ENCODE data around the gene DUSP7.
"Not testable (repeated sequence)": the region's sequence is repeated elsewhere in the genome, so short reads cannot be mapped to it uniquely, and the experiment has no call there.

Gene DUSP7

GRCh38 chr3:52046902-52047239 lies 9.5 kb downstream of the DUSP7 start:
- CTCF ChIA-PET = interaction anchor here (1.5 kb wide), 1 partner anchor 9 kb away, joined by 3 read pairs; the partner anchor contains the start of gene DUSP7
- POLR2A ChIA-PET = no interaction called here
- no peak for TF ChIP-seq CTCF (IDR thresholded peaks at IDR 0.05; ENCODE audit: control extremely low read depth, extremely low read depth, low read depth, missing control alignments)
- no peak for DNase-seq (ENCODE audit: extremely low spot score)

GRCh38 chr3:52046186-52046901 lies 10.0 kb downstream of the DUSP7 start:
- DNase-seq (ENCODE audit: extremely low spot score) = no peak
- TF ChIP-seq CTCF (IDR thresholded peaks at IDR 0.05; ENCODE audit: control extremely low read depth, extremely low read depth, low read depth, missing control alignments) = no peak
- CTCF ChIA-PET = interaction anchor here (1.5 kb wide), 1 partner anchor 10 kb away, joined by 3 read pairs; the partner anchor contains the start of gene DUSP7
- POLR2A ChIA-PET = no interaction called here

GRCh38 chr3:52044869-52045619 lies 11.3 kb downstream of the DUSP7 start:
- POLR2A ChIA-PET = no interaction called here
- CTCF ChIA-PET = interaction anchor here (0.7 to 1.8 kb wide), 3 partner anchors 9 to 18 kb away, joined by 3 to 7 read pairs (median 4); partner anchors contain the start of gene DUSP7
- no peak for TF ChIP-seq CTCF (IDR thresholded peaks at IDR 0.05; ENCODE audit: control extremely low read depth, extremely low read depth, low read depth, missing control alignments)
- no peak for DNase-seq (ENCODE audit: extremely low spot score)

GRCh38 chr3:52043750-52044149 lies 12.6 kb downstream of the DUSP7 start:
- ChIA-PET CTCF (interaction anchor here (1.4 to 1.8 kb wide), 3 partner anchors 10 to 61 kb away, joined by 3 to 7 read pairs (median 4); partner anchors contain the start of genes ACY1 and DUSP7), POLR2A (interaction anchor here (1.7 kb wide), 1 partner anchor 9 kb away, joined by 5 read pairs; no protein-coding TSS in a partner anchor)
- TF ChIP-seq CTCF (IDR thresholded peaks at IDR 0.05; ENCODE audit: control extremely low read depth, extremely low read depth, low read depth, missing control alignments) = no peak
- DNase-seq (ENCODE audit: extremely low spot score) = no peak

- ChIA-PET POLR2A (interaction anchor here (1.7 kb wide), 1 partner anchor 10 kb away, joined by 5 read pairs; no protein-coding TSS in a partner anchor), CTCF (interaction anchor here (1.4 kb wide), 1 partner anchor 60 kb away, joined by 3 read pairs; the partner anchor contains the start of gene ACY1)
- DNase-seq (ENCODE audit: extremely low spot score) = not testable (repeated sequence)
Observed at GRCh38 chr3:52043039-52043438, 13.3 kb downstream of the DUSP7 start.

- no peak for DNase-seq (ENCODE audit: extremely low spot score)
- ChIA-PET CTCF (interaction anchor here (1.4 to 4.1 kb wide), 5 partner anchors 12 to 104 kb away, joined by 3 to 22 read pairs (median 5); partner anchors contain the start of genes ABHD14A, ABHD14B and DUSP7), POLR2A (no interaction called here)
- no peak for TF ChIP-seq CTCF (IDR thresholded peaks at IDR 0.05; ENCODE audit: control extremely low read depth, extremely low read depth, low read depth, missing control alignments)
Observed at GRCh38 chr3:52041118-52041731, 15.1 kb downstream of the DUSP7 start.
